Medulla oblongata (tissue), 1 donor: ENCODE results near the gene OSCAR.
"Not testable (repeated sequence)": the region's sequence is repeated elsewhere in the genome, so short reads cannot be mapped to it uniquely, and the experiment has no call there.

ENCODE experiments used
- DNase-seq: peaks from one replicate; pipeline ENCODE4 v3.0.0-alpha.2; 2015; ENCODE audit errors: extremely low spot score

OSCAR gene

DNA sequence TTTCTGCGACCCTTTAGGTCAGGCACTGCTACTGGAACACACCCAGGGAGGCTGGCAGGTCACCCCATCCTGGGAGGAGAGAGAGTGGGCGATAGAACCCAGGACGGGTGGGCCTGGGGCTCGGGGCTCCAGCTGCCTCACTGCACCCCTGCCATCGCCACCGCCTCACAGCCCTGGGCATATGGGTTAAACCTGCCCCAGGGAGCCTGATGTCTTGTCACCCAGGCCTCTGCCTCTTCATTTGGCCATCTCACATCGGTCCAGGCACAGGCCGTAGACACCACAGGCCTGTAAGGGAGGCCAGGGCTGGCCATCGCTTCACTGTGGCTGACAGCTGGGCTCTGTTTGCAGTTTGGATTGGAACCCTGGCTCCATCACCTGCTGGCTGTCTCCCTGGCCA, 25.1 kb upstream of the OSCAR start:
- DNase-seq: no peak

DNA sequence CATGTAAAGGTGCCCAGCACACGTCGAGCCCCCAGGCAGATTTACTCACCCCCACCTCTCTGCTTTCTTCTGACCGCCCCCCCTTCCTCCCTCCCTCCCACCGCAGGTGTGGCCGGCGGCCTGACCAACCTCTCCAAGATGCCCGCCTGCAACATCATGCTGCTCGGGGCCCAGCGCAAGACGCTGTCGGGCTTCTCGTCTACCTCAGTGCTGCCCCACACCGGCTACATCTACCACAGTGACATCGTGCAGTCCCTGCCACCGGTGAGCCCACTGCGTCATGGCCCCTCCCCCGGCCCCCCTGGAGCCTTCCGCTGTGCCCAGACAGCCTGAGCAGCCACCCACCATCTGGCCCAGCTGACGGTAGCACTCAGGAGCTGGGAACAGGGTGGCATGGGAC, 23.8 kb upstream of the OSCAR start:
- DNase-seq: no peak

DNA sequence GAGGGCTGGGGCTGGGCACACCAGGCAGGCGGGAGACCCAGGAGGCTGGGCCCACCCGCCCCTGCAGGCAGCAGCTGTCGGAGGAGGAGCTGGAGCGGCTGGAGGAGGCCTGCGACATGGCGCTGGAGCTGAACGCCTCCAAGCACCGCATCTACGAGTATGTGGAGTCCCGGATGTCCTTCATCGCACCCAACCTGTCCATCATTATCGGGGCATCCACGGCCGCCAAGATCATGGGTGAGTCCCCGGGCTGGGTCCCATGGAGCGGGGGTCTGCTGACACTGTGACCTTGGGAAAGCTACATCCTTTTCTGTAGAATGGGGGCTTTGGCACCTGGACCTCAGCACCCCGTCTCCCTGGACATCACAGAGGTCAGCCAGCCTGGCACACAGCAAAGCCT, 23.1 kb upstream of the OSCAR start:
- DNase-seq: no peak

DNA sequence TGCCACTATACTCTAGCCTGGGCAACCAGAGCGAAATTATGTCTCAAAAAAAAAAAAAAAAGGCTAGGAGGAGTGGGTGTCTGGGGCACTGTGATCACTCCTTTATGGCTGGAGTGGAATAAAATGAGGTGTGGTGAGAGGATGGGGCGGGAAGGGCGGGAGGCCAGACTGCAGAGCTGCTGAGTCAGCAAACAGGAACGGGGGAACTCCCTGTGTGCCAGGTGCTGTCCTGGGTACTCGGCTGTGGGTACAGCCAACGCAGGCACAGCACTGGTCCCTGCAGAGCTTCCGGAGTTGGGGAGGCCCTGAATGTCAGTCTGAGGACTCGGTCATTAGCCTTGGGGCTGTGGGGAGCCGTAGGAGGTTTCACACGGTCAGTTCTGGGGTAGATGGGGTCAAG, 20.7 kb upstream of the OSCAR start:
- DNase-seq: no peak

DNA sequence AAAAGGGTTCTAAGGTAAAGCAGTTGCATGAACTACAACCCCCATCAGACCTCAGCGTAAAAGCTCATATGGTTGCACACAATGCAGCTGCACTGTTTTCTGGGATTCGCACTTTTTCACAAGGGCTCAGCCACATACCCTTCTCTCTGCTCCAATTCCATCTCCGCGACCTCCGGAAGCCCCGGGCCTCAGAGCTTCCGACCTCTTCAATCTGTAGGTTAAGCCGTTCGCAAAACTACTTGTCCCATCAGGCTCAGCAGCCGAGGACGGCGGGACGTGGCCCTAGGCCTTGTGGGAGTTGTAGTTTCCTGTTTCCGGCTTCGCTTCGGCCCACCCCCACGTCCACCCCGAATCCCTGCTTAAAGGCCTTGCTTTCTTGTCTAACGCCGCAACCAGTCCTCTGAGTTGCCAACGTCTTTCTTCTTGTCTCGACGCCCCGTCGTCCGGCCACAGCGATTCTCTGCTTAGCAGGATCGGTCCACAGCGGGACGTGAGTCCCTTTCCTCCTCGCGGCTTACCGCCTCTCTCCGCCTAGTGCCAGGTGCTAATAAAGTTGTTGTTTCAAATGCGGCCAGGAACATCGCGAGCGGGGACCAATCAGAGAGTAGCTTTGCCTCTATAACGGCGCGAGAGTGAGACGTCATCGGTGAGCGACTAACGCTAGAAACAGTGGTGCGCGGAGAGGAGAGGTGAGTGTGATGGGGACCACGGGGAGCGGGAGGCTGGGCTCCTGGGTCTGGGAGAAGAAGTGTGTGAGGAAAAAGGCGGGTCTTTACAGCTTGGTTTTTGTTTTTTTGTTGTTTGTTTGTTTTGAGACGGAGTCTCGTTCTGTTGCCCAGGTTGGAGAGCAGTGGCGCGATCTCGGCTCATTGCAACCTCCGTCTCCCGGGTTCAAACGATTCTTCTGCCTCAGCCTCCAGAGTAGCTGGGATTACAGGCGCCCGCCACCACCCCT, 14.8 kb upstream of the OSCAR start, which contains the start of the genes PRPF31 and TFPT:
Gene PRPF31 (plus strand): TSS at position 646 of the 955 bp plus-strand sequence. CDS start 2,525 bp downstream, outside the sequence.
Gene TFPT (minus strand): TSS at position 549 of the 955 bp plus-strand sequence. CDS start 388 bp downstream, at position 161.
- DNase-seq: peak; percentile 98

DNA sequence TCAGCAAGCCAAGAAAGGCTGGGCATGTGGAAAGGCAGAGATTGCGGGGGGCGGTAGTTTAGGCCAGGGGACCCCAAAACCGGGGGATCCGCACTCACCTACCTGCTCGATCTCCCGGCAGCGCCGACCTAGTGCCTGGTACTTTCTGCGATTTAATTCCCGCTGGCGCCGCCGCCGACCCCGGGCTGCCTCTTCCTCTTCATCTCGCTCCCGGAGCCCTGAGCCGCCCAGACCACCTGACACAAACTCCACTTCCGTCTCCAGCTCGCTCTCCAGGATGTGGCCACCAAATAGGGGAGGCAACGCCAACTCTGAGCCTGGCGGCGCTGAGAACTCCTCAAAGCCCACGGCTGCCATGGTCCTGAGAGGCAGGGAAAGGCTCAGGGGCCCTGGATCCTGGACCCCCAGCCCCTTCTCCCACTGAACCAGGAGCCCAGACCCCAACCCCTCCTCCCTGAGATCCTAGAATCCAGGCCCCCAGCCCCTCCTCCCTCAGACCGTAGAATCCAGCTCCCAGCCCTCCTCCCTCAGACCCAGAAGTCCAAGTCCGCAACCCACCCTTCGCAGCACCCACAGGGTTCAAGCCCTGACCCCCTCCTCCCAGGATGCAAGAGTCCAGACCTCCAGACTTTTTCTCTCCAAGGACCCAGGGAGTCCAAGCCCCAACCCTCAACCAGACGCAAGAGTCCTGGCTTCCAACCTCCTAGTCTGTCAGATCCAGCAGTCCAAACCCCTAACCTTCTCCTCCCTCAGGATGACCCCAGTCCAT, 13.9 kb upstream of the OSCAR start:
- DNase-seq: peak; percentile 57

DNA sequence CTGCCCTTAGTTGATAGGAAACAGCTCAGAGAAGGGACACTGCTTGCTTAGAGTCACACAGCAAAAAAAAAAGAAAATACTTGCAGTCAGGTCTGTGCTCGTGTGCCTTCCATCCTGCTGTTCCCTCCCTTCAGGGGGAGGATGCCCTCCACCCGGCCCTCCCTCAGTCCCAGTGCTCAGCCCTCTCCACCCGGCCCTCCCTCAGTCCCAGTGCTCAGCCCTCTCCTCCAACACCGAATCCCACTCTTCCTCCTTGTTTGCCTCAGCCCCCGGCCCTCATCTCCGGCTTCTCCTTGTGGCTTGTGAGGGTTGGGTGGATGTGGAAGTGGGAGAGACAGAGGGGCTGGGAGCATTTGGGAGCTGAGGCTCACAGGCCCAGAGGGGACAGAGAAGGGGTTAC, 9.0 kb upstream of the OSCAR start:
- no peak for DNase-seq

DNA sequence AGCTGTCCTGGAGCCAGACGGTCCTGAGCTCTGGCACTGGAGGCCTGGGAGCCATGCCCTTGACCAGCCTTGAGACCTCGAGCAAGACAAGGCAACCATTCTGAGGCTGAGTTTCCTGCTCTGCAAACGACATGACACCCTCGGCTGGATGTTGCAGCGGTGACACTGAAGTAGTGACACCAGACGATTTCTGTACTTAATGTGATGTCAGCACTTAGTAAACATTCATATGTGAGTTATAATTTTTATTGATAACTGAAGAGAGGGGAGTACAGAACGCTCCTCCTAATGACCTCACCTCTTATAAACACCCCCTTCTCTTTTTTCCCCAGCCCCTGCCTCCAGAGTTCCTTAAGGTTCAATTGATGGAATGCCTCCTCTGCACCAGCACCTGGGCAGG, 7.9 kb upstream of the OSCAR start:
- DNase-seq: no peak

DNA sequence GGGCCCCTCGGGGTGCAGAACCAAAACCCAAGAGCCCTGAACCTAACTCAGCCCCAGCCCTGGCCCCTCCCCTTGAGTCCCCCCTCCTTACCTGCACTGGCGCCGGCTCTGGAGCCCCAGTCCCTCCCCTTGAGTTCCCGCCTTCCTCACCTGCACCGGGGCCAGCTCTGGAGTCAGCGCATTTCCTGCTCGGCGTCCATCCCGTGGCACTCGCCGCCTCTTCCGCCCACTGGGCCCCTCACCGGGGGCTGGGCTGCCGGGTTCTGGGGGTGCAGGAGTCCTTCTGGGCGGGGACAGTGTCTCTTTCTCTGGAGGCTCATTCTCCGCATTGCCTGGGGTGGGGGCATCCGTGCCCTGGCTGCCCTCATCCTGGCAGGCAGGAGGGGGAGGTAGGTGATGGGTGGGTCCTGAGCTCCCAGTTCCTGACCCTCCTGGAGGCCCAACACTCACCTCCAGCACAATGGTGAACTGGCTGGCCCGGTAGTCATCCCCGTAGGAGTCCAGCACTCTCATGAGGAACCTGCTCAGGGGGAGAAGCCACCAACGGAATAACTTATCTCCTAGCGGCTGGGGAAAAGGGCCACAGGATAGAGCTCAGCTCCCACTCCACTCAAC, 7.4 kb upstream of the OSCAR start:
- DNase-seq: no peak

DNA sequence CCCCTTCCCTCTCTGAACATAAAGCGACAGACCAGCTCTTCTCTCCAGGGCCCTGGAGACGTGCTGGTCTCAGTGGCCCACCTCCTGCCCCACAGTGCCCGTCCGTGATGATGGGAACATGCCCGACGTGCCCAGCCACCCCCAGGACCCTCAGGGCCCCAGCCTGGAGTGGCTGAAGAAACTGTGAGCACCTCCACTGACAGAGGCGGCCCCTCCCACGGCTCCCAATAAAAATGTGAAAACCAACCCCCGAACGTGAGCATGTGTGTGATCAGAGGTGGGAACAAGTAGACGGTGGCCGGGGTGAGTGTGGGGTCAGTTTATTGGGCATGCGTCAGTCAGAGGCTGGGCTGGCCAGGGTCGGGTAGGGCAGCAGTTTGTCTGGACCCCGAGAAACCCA, 6.1 kb upstream of the OSCAR start:
- DNase-seq: no peak

DNA sequence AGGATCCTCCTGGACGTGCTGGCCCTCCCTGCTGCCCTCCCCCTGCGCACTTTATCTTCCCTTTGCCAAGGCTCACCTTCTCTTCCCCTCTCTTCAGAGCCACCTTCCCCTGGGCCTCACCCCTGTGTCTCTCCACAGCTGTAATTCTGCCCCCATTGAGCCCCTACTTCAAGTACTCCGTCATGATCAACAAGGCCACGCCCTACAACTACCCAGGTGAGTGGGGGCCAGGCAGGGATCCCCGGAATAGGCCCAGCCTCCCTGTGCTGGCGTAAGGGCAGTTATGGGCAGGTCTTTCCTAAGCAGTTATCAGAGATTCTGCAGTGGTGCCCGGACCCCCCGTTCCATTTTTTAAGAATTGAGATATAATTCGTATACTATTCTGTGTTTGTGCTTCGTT, 5.2 kb upstream of the OSCAR start:
- DNase-seq: no peak

DNA sequence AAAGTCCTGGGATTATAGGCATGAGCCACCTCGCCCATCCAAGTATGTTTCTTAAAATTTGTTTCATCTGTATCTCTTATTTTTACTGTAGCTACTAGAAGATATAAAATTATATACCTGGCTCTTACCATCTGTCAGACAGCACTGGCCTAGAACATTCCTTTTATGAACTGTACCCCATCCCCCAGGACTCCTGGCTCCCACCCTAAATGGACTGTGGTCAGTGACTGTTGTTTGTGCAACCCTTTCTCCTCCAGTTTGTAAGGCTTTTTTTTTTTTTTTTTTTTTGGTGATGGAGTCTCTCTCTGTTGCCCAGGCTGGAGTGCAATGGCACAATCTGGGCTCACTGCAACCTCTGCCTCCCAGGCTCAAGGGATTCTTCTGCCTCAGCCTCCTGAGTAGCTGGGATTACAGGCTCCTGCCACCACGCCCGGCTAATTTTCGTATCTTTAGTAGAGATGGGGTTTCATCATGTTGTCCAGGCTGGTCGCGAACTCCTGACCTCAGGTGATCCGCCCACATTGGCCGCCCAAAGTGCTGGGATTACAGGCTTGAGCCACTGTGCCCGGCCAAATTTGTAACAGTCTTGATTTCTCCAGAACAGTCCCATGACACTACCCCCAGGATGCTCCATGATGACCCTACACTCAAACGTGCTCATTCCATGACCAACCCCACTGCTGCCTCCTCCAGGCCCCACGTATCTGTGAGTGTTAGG, 4.6 kb upstream of the OSCAR start:
- no peak for DNase-seq

DNA sequence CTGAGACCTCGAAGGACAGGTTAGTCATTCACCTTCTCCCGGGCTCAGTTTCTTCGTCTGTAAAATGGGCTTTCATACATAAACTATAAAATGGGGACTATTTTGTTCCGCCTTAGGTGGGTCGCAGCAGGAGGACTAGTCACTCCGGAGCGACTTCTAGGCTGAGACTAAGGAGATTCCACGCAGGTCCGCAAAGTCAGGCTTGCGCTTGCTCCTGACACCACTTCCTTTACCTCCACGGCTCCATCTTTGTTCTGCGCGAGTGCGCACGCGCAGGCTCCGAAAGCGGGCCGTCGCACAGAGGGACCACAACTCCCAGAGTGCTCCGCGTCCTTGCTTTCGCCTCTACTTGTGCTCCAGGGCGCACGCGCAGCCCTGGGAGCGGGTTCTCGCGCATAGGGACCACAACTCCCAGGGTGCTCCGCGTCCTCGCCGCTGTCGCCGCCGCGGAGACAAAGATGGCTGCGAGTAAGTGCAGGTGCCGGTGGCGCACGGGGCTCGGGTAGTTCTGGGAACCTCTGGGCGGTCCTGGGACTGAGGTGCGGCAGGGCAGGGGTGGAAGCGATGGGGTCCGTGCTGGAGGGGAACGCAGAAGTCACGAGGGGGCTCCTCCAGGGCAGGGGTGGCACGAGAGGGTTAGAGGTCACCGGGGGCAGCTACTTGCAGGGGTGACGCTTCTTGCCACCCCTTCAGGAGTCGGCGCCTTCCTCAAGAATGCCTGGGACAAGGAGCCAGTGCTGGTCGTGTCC, 2.0 kb upstream of the OSCAR start, which contains the start of gene NDUFA3:
Gene NDUFA3 (plus strand): TSS at position 435 of the 749 bp plus-strand sequence. CDS start 24 bp downstream, at position 459.
- DNase-seq: peak; percentile 99

DNA sequence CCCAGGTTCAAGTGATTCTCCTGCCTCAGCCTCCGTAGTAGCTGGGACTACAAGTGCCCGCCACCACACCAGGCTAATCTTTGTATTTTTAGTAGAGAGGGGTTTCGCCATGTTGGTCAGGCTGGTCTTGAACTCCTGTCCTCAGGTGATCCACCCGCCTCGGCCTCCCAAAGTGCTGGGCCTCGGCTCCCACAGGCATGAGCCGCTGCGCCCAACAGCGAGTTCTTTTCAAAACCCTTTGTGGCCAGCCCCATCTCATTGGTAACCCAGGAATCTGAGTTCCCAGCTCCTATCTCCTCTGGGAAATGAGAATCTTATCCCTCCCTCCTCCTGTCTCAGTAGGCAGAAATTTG, 724 bp downstream of the OSCAR start:
- DNase-seq: not testable (repeated sequence)

DNA sequence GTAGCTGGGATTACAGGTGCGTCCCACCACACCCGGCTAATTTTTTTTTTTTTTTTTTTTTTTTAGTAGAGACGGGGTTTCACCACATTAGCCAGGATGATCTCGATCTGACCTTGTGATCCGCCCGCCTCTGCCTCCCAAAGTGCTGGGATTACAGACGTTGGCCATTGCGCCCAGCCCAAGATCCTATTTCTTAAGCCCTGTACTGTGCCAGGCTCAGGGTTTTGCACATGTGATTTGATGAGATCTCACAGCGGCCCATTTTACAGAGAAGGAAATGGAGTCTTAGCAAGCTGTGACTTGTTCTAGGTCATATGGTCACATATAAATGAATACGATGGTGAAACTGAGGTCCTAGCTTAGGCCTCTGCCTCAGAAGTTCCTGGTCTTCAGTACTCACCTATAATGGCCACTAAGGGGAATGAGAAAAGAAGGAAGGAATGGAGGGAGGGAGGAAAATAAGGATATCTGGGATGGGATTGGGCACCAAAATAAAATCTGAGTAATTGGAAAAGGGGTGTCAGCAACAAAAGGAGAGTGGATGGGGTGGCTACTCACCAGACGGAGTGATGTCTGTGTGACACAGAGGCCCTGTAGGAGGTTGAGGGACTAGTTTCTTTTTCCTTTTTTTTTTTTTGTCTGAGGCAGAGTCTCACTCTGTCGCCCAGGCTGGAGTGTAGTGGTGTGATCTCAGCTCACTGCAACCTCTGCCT, 1.3 kb downstream of the OSCAR start:
- no peak for DNase-seq

DNA sequence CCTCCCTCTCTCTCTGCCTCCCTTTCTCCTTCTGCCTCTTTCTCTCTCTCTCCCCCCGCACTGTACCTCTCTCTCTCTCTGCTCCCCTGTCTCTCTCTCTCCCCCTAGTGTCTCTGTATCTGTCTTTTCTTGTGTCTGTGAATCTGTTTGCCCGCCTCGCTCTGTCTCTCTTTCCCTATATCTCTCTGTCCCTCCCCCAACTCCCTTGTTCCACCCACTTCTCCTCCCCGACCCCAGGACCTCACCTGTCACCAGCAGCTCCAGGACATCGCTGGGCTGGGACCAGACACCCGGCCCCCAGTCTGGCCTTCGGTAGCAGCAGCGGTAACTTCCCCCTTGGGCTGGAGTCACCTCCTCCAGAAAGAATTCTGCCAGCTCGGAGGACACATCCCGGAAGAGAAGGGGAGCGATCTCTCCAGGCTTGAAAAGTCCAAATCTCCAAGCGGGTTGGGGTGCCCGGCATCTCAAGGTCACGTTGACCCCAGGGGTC, 3.9 kb downstream of the OSCAR start:
- DNase-seq: no peak

DNA sequence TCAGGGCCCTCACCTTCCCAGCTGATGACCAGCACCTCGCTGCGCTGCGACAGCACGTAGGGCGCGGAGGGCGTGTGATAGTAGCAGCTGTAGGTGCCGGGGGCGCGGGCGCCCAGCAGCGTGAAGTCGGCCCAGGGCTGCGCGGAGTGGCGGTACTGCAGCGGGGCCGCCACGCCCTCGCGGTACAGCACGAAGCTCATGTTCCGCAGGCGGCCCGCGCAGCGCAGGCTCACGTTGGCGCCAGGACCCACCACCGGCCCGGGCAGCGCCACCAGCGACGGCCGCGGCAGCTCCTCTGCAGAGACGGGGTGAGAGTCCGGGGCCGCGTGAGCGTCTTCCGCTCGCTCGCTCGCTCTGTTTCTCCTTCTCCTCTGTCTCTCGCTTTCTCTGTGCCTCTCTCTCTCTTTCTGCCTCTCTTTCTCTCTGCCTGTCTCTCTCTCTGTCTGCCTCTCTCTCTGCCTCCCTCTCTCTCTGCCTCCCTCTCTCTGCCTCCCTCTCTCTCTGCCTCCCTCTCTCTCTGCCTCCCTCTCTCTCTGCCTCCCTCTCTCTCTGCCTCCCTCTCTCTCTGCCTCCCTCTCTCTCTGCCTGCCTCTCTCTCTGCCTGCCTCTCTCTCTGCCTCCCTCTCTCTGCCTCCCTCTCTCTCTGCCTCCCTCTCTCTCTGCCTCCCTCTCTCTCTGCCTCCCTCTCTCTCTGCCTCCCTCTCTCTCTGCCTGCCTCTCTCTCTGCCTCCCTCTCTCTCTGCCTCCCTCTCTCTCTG, 4.6 kb downstream of the OSCAR start:
- not testable (repeated sequence) for DNase-seq

DNA sequence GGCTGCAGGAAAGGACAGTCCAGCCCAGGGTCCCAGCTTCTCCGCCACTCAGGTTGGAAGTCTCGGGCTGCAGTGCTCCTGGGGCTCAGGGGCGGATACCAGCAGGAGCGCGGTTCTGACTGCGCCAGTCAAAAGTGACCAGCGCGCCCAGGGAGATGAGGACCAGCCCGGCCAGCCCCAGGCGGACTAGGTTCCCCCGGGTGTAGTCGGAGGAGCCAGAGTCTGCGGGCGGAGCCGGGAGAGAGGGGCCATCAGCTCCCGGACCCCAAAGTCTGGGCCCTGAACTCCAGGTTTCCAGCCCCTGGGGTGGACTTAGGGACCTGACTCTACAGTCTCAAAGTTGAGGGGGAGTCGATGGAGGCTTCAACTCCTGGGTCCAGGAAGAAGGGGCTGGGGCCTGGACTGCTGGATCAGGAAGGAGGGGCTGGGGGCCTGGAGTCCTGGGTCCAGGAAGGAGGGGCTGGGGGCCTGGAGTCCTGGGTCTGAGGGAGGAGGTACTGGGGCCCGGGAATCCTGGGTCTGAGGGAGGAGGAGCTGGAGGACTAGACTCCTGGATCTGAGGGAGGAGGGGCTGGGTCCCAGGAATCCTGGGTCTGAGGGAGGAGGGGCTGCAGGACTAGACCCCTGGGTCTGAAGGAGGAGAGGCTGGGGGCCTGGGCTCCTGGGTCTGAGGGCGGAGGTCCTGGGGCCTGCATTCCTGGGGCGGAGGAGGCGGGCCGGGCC, 5.3 kb downstream of the OSCAR start:
- no peak for DNase-seq
